CD4-positive, alpha-beta T cell (primary cell): ENCODE data around the gene NEO1. TPM values are rescaled to one million over a fixed set of nuclear protein-coding genes. Genes with fewer than 3 reads are reported as not detected.

Source experiments
- ATAC-seq: fragments of 200-7000 bp; cut with Tn5 transposase; one replicate; pipeline ENCODE4 v1.10.0; 2022; ENCODE audit warnings: mild to moderate bottlenecking; ENCODE audit not compliant: poor library complexity
- CTCF ChIA-PET: fragments of 350-600 bp; sonication (Branson Sonifier 250); formaldehyde crosslinking; loops from one replicate; lab custom pipeline; 2021; ENCODE audit warnings: antibody characterized with exemption, inconsistent platforms; lab: Charles Lee
- POLR2A ChIA-PET: fragments of 350-600 bp; sonication (Branson Sonifier 250); formaldehyde crosslinking; loops from one replicate; lab custom pipeline; 2021; ENCODE audit warnings: antibody characterized with exemption, inconsistent platforms; lab: Charles Lee
- DNase-seq, 14 experiments: peaks; one replicate each; pipeline ENCODE4 v3.0.0-alpha.2; 2013 to 2020; ENCODE audit warnings: mixed read lengths in 2 of 14
- H3K27ac ChIP-seq, 2 donors: one replicate each; pipeline versions ENCODE4 v1.5.1 to v1.7.0; 2013; ENCODE audit warnings: low read length in 2 of 2, low read depth in 1 of 2, mild to moderate bottlenecking in 1 of 2
- H3K27me3 ChIP-seq, 2 experiments: 1 replicate in 1 of 2; 2 replicates in 1 of 2; pipeline versions ENCODE4 v1.6.1 to v1.7.0; 2013; ENCODE audit warnings: low read length in 2 of 2, control low read depth in 1 of 2, mild to moderate bottlenecking in 1 of 2, moderate library complexity in 1 of 2; ENCODE audit not compliant: insufficient read depth in 2 of 2, control insufficient read depth in 1 of 2
- H3K36me3 ChIP-seq: one replicate; pipeline ENCODE4 v1.6.1; 2013; ENCODE audit warnings: low read length, control low read depth; ENCODE audit not compliant: insufficient read depth
- H3K4me1 ChIP-seq: one replicate; pipeline ENCODE4 v1.6.1; 2013; ENCODE audit warnings: low read length, control low read depth; ENCODE audit not compliant: insufficient read depth
- H3K4me3 ChIP-seq: one replicate; pipeline ENCODE4 v1.5.1; 2013; ENCODE audit warnings: mild to moderate bottlenecking, low read length, moderate library complexity
- H3K9me3 ChIP-seq, 2 experiments: 1 replicate in 1 of 2; 2 replicates in 1 of 2; pipeline versions ENCODE4 v1.6.1 to v1.7.0; 2013; ENCODE audit warnings: low read length in 2 of 2, mild to moderate bottlenecking in 2 of 2, control low read depth in 1 of 2, moderate library complexity in 1 of 2; ENCODE audit not compliant: control insufficient read depth in 1 of 2, insufficient read depth in 1 of 2
- H3K27ac Mint-ChIP-seq: one replicate; pipeline ENCODE4 v1.8.0; 2020; ENCODE audit warnings: mixed read lengths
- H3K27me3 Mint-ChIP-seq: one replicate; pipeline ENCODE4 v1.8.0; 2021; ENCODE audit warnings: mixed read lengths
- H3K36me3 Mint-ChIP-seq: one replicate; pipeline ENCODE4 v1.8.0; 2021; ENCODE audit warnings: low read depth, mixed read lengths
- H3K4me1 Mint-ChIP-seq: one replicate; pipeline ENCODE4 v1.8.0; 2021; ENCODE audit warnings: low read depth, mixed read lengths
- H3K4me3 Mint-ChIP-seq: one replicate; pipeline ENCODE4 v1.8.0; 2020; ENCODE audit warnings: mild to moderate bottlenecking, mixed read lengths
- H3K9me3 Mint-ChIP-seq: one replicate; pipeline ENCODE4 v1.8.0; 2020; ENCODE audit warnings: mixed read lengths
- intact Hi-C, 2 experiments: fragments of 100-400 bp; cut with DNase I in 1 of 2; cut with micrococcal nuclease in 1 of 2; formaldehyde crosslinking; loops; one replicate each; pipeline versions ENCODE4 v1.15.1 to v1.9.0; 2023 to 2025; cut with DNase I, micrococcal nuclease
- total RNA-seq, 174 experiments: library from RNA in 2 of 174; stranded (reverse) in 2 of 174; gene quantifications; one replicate each; pipeline ENCODE4 v1.2.3 and lab custom pipeline; 2021 to 2026
- TF ChIP-seq, protein P1 (sequence below): fragments of 200-600 bp; IDR thresholded peaks from one replicate; pipeline ENCODE4 v1.8.0; 2022; ENCODE audit warnings: antibody characterized with exemption, mild to moderate bottlenecking

The NEO1 gene
- total RNA-seq, 2 experiments from 2014 or later, result 6.0 to 8.0 TPM

DNA sequence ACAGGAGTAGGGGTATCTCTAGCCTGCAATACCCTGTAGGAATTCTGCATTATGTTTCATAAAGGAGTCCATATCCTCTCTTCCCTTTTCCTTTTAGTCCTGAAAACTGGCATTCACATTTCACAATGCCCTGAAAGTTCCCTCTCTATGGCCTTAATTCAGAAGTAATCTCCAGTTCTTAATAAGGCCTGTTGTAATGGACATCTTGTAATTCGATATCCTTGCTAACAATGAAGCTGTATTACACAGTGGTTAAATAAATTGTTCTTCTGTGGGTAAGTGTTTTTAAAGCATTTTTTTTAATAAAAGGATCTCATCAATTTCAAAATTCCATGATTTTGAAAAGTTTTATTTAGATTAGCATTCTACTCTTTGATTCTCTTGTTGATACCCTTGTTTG lies 34.3 kb upstream of the NEO1 start:
- Mint-ChIP-seq H3K27me3 (peaks cover 41% of the 10 kb centered on the region), H3K9me3 (no peaks in the 10 kb centered on the region), H3K36me3 (no peaks in the 10 kb centered on the region), H3K27ac (no peak overlapping the region), H3K4me1 (no peaks in the 10 kb centered on the region), H3K4me3 (no peak overlapping the region)
- H3K27me3 ChIP-seq, result peaks cover 5 to 6% of the 10 kb centered on the region in 2 experiments
- TF ChIP-seq, protein P1, sequence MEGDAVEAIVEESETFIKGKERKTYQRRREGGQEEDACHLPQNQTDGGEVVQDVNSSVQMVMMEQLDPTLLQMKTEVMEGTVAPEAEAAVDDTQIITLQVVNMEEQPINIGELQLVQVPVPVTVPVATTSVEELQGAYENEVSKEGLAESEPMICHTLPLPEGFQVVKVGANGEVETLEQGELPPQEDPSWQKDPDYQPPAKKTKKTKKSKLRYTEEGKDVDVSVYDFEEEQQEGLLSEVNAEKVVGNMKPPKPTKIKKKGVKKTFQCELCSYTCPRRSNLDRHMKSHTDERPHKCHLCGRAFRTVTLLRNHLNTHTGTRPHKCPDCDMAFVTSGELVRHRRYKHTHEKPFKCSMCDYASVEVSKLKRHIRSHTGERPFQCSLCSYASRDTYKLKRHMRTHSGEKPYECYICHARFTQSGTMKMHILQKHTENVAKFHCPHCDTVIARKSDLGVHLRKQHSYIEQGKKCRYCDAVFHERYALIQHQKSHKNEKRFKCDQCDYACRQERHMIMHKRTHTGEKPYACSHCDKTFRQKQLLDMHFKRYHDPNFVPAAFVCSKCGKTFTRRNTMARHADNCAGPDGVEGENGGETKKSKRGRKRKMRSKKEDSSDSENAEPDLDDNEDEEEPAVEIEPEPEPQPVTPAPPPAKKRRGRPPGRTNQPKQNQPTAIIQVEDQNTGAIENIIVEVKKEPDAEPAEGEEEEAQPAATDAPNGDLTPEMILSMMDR, result no peak
- H3K4me1 ChIP-seq, result no peaks in the 10 kb centered on the region
- H3K9me3 ChIP-seq, result no peaks in the 10 kb centered on the region
- H3K4me3 ChIP-seq, result no peak overlapping the region
- ChIA-PET POLR2A (no interaction called here), CTCF (no interaction called here)
- intact Hi-C loops, result loop anchor here in 1 of 2 experiments (10.0 kb wide), 1 partner anchor 63 kb away; no protein-coding TSS in a partner anchor
- no peak overlapping the region for H3K27ac ChIP-seq
- H3K36me3 ChIP-seq, result no peaks in the 10 kb centered on the region
- no peak for DNase-seq
- no peak for ATAC-seq

DNA sequence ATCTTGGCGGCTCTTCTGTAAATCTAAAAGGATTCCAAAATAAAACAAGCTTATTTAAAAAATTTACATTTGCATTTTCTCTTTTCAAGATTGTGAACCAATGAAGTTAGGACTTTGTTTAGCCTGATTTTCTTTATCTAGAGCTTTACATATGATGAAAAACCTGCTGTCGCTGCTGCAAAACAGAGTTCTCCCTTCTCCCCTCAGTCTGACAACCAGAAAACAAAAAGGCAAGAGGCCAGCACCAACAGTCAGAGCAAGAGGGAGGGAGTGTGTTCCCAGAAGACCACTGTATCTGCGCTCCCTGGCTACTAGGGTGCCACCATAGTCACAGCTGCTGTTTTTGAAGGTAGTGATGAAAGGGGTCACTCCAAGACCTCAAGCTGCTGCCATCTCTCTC lies 33.1 kb upstream of the NEO1 start:
- CTCF ChIA-PET, result no interaction called here
- Histone ChIP-seq H3K27ac (no peak overlapping the region), H3K4me3 (no peak overlapping the region), H3K27me3 (peaks cover 5 to 11% of the 10 kb centered on the region in 2 experiments), H3K9me3 (no peaks in the 10 kb centered on the region), H3K4me1 (no peaks in the 10 kb centered on the region), H3K36me3 (no peaks in the 10 kb centered on the region)
- no peak for ATAC-seq
- H3K27ac Mint-ChIP-seq, result no peak overlapping the region
- H3K4me3 Mint-ChIP-seq, result no peak overlapping the region
- POLR2A ChIA-PET, result no interaction called here
- intact Hi-C loops, result loop anchor here in 1 of 2 experiments (10.0 kb wide), 1 partner anchor 64 kb away; no protein-coding TSS in a partner anchor
- H3K36me3 Mint-ChIP-seq, result no peaks in the 10 kb centered on the region
- H3K27me3 Mint-ChIP-seq, result peaks cover 41% of the 10 kb centered on the region
- DNase-seq, result no peak
- TF ChIP-seq, protein P1, result no peak
- H3K4me1 Mint-ChIP-seq, result no peaks in the 10 kb centered on the region
- no peaks in the 10 kb centered on the region for H3K9me3 Mint-ChIP-seq

DNA sequence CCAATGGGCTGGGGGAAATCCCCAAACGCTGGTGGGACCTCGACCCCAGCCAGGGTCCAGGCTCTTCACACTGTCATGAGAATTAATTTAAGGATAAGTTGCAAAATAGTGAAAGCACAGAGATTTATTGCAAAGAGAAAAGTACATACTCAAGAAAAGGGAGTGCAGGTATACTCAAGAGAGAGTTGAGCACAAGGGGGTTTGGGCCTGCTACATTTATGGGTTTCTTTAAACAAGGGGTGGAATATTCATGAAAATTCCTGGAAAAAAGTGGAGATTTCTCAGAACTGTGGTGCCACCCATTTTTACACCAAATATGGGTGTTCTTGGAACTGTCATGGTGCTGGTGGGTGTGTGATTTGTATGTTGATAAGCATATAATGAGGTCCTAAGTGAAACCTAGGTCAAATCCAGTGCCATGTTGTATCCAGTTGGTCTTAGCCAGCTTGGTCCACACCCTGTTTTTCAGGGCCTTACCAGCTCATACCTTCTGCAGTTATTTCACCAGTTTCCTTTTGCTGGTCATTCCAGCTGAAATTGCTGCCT lies 32.6 kb upstream of the NEO1 start:
- H3K27me3 ChIP-seq, result peaks cover 5 to 13% of the 10 kb centered on the region in 2 experiments
- intact Hi-C loops, result loop anchor here in 1 of 2 experiments (10.0 kb wide), 1 partner anchor 65 kb away; no protein-coding TSS in a partner anchor
- H3K27ac ChIP-seq, result no peak overlapping the region
- no peaks in the 10 kb centered on the region for H3K4me1 Mint-ChIP-seq
- peaks cover 41% of the 10 kb centered on the region for H3K27me3 Mint-ChIP-seq
- no peaks in the 10 kb centered on the region for H3K36me3 Mint-ChIP-seq
- no peaks in the 10 kb centered on the region for H3K9me3 ChIP-seq
- ChIA-PET CTCF (no interaction called here), POLR2A (no interaction called here)
- H3K36me3 ChIP-seq, result no peaks in the 10 kb centered on the region
- H3K4me1 ChIP-seq, result no peaks in the 10 kb centered on the region
- TF ChIP-seq, protein P1, result no peak
- no peak for DNase-seq
- no peak overlapping the region for H3K27ac Mint-ChIP-seq
- ATAC-seq, result no peak
- H3K9me3 Mint-ChIP-seq, result no peaks in the 10 kb centered on the region
- no peak overlapping the region for H3K4me3 ChIP-seq
- no peak overlapping the region for H3K4me3 Mint-ChIP-seq
